ENCODE results near the gene NSMCE1. TPM values are rescaled to one million over a fixed set of nuclear protein-coding genes. Genes with fewer than 3 reads are reported as not detected.

NSMCE1 gene
- total RNA-seq, 1 experiment from 2014 or later, result 45.7 TPM

- intact Hi-C loops (cut with micrococcal nuclease; ENCODE audit: unreplicated experiment), result no loop called here
- ChIA-PET CTCF (interaction anchor here (0.6 kb wide), 1 partner anchor 99 kb away, joined by 7 read pairs; no protein-coding TSS in a partner anchor), POLR2A (ENCODE audit: low non-redundant PET) (no interaction called here)
- no peak for DNase-seq (ENCODE audit: low spot score)
- Histone ChIP-seq H3K4me1 (ENCODE audit: insufficient read depth, low read length, poor library complexity, severe bottlenecking) (peaks cover 9% of the 10 kb centered on the region), H3K4me3 (ENCODE audit: low read depth, low read length, poor library complexity, severe bottlenecking) (no peak overlapping the region), H3K9me3 (ENCODE audit: low read depth, low read length, poor library complexity, severe bottlenecking) (no peaks in the 10 kb centered on the region), H3K36me3 (ENCODE audit: insufficient read depth, low read length, poor library complexity, severe bottlenecking) (no peaks in the 10 kb centered on the region), H3K27me3 (replicated peaks; ENCODE audit: insufficient read depth, low read depth, low read length, poor library complexity) (no peaks in the 10 kb centered on the region), H3K27ac (ENCODE audit: low read depth, low read length, poor library complexity, severe bottlenecking) (no peak overlapping the region)
- no peak for TF ChIP-seq CTCF (conservative IDR thresholded peaks at IDR 0.05; ENCODE audit: low read depth, low read length)
- no peak for TF ChIP-seq EZH2 (IDR thresholded peaks at IDR 0.05; ENCODE audit: borderline replicate concordance, low read depth, low read length, poor library complexity, severe bottlenecking)
- BruUV-seq (replicated peaks), result no TSS peak
Observed at GRCh38 chr16:27257271-27257670, 11.3 kb downstream of the NSMCE1 start.

- Histone ChIP-seq H3K27ac (ENCODE audit: low read depth, low read length, poor library complexity, severe bottlenecking) (no peak overlapping the region), H3K27me3 (replicated peaks; ENCODE audit: insufficient read depth, low read depth, low read length, poor library complexity) (no peaks in the 10 kb centered on the region), H3K9me3 (ENCODE audit: low read depth, low read length, poor library complexity, severe bottlenecking) (no peaks in the 10 kb centered on the region), H3K36me3 (ENCODE audit: insufficient read depth, low read length, poor library complexity, severe bottlenecking) (no peaks in the 10 kb centered on the region), H3K4me3 (ENCODE audit: low read depth, low read length, poor library complexity, severe bottlenecking) (no peak overlapping the region), H3K4me1 (ENCODE audit: insufficient read depth, low read length, poor library complexity, severe bottlenecking) (peaks cover 9% of the 10 kb centered on the region)
- BruUV-seq (replicated peaks), result no TSS peak
- CTCF ChIA-PET, result interaction anchor here (0.6 kb wide), 1 partner anchor 99 kb away, joined by 7 read pairs; no protein-coding TSS in a partner anchor
- POLR2A ChIA-PET (ENCODE audit: low non-redundant PET), result no interaction called here
- intact Hi-C loops (cut with micrococcal nuclease; ENCODE audit: unreplicated experiment), result no loop called here
- TF ChIP-seq EZH2 (IDR thresholded peaks at IDR 0.05; ENCODE audit: borderline replicate concordance, low read depth, low read length, poor library complexity, severe bottlenecking), result no peak
- TF ChIP-seq CTCF (conservative IDR thresholded peaks at IDR 0.05; ENCODE audit: low read depth, low read length), result no peak
- DNase-seq (ENCODE audit: low spot score), result no peak
Observed at GRCh38 chr16:27256861-27257260, 11.7 kb downstream of the NSMCE1 start.

- CTCF ChIA-PET, result interaction anchor here (0.8 kb wide), 1 partner anchor 11 kb away, joined by 3 read pairs; no protein-coding TSS in a partner anchor
- no peak for DNase-seq (ENCODE audit: low spot score)
- no peaks in the 10 kb centered on the region for H3K27me3 ChIP-seq (replicated peaks; ENCODE audit: insufficient read depth, low read depth, low read length, poor library complexity)
- peaks cover 9% of the 10 kb centered on the region for H3K4me1 ChIP-seq (ENCODE audit: insufficient read depth, low read length, poor library complexity, severe bottlenecking)
- TF ChIP-seq EZH2 (IDR thresholded peaks at IDR 0.05; ENCODE audit: borderline replicate concordance, low read depth, low read length, poor library complexity, severe bottlenecking) (no peak), CTCF (conservative IDR thresholded peaks at IDR 0.05; ENCODE audit: low read depth, low read length) (no peak)
- H3K27ac ChIP-seq (ENCODE audit: low read depth, low read length, poor library complexity, severe bottlenecking), result no peak overlapping the region
- BruUV-seq (replicated peaks), result no TSS peak
- intact Hi-C loops (cut with micrococcal nuclease; ENCODE audit: unreplicated experiment), result no loop called here
- POLR2A ChIA-PET (ENCODE audit: low non-redundant PET), result no interaction called here
- H3K36me3 ChIP-seq (ENCODE audit: insufficient read depth, low read length, poor library complexity, severe bottlenecking), result no peaks in the 10 kb centered on the region
- no peak overlapping the region for H3K4me3 ChIP-seq (ENCODE audit: low read depth, low read length, poor library complexity, severe bottlenecking)
- no peaks in the 10 kb centered on the region for H3K9me3 ChIP-seq (ENCODE audit: low read depth, low read length, poor library complexity, severe bottlenecking)
Observed at GRCh38 chr16:27254262-27254811, 14.2 kb downstream of the NSMCE1 start.

All from A673 (cell line).